ENCODE results near the gene KCNB1. TPM values are rescaled to one million over a fixed set of nuclear protein-coding genes. Genes with fewer than 3 reads are reported as not detected.

Gene KCNB1
- total RNA-seq, 1 donor from 2014 or later: 2.1 TPM

- Histone ChIP-seq H3K9me3 (ENCODE audit: control insufficient read depth in 3 of 3, low read length in 3 of 3) (peaks cover 0 to 2% (median 0%) of the 10 kb centered on the region in 3 donors), H3K4me3 (ENCODE audit: low read length in 3 of 3) (no peak overlapping the region), H3K36me3 (ENCODE audit: control insufficient read depth in 3 of 3, insufficient read depth in 3 of 3, low read length in 3 of 3) (peaks cover 0 to 5% (median 0%) of the 10 kb centered on the region in 3 donors), H3K27me3 (ENCODE audit: control insufficient read depth in 3 of 3, insufficient read depth in 3 of 3, low read length in 3 of 3) (no peaks in the 10 kb centered on the region), H3K27ac (ENCODE audit: low read depth, low read length) (no peak overlapping the region), H3K4me1 (ENCODE audit: control insufficient read depth in 3 of 3, insufficient read depth in 3 of 3, low read length in 3 of 3) (peaks cover 0 to 21% (median 14%) of the 10 kb centered on the region in 3 donors), H3K9ac (ENCODE audit: low read depth in 1 of 3, low read length in 3 of 3) (no peak overlapping the region)
Measured at GRCh38 chr20:49516916-49517804, 34.7 kb upstream of the KCNB1 start.

- peaks cover 6 to 19% (median 12%) of the 10 kb centered on the region in 3 donors for H3K4me1 ChIP-seq (ENCODE audit: control insufficient read depth in 3 of 3, insufficient read depth in 3 of 3, low read length in 3 of 3)
- H3K9me3 ChIP-seq (ENCODE audit: control insufficient read depth in 3 of 3, low read length in 3 of 3): no peaks in the 10 kb centered on the region
- H3K9ac ChIP-seq (ENCODE audit: low read depth in 1 of 3, low read length in 3 of 3): no peak overlapping the region
- H3K27ac ChIP-seq (ENCODE audit: low read depth, low read length): no peak overlapping the region
- H3K36me3 ChIP-seq (ENCODE audit: control insufficient read depth in 3 of 3, insufficient read depth in 3 of 3, low read length in 3 of 3): peaks cover 0 to 5% (median 0%) of the 10 kb centered on the region in 3 donors
- no peak overlapping the region for H3K4me3 ChIP-seq (ENCODE audit: low read length in 3 of 3)
- no peaks in the 10 kb centered on the region for H3K27me3 ChIP-seq (ENCODE audit: control insufficient read depth in 3 of 3, insufficient read depth in 3 of 3, low read length in 3 of 3)
Measured at GRCh38 chr20:49515586-49515985, 33.1 kb upstream of the KCNB1 start.

- H3K4me3 ChIP-seq (ENCODE audit: low read length in 3 of 3): no peak overlapping the region
- H3K4me1 ChIP-seq (ENCODE audit: control insufficient read depth in 3 of 3, insufficient read depth in 3 of 3, low read length in 3 of 3): peaks cover 15 to 36% (median 27%) of the 10 kb centered on the region in 3 donors
- no peak overlapping the region for H3K27ac ChIP-seq (ENCODE audit: low read depth, low read length)
- H3K27me3 ChIP-seq (ENCODE audit: control insufficient read depth in 3 of 3, insufficient read depth in 3 of 3, low read length in 3 of 3): no peaks in the 10 kb centered on the region
- H3K9me3 ChIP-seq (ENCODE audit: control insufficient read depth in 3 of 3, low read length in 3 of 3): no peaks in the 10 kb centered on the region
- H3K9ac ChIP-seq (ENCODE audit: low read depth in 1 of 3, low read length in 3 of 3): no peak overlapping the region
- peaks cover 0 to 3% (median 0%) of the 10 kb centered on the region in 3 donors for H3K36me3 ChIP-seq (ENCODE audit: control insufficient read depth in 3 of 3, insufficient read depth in 3 of 3, low read length in 3 of 3)
Measured at GRCh38 chr20:49513517-49513916, 31.0 kb upstream of the KCNB1 start.

DNA sequence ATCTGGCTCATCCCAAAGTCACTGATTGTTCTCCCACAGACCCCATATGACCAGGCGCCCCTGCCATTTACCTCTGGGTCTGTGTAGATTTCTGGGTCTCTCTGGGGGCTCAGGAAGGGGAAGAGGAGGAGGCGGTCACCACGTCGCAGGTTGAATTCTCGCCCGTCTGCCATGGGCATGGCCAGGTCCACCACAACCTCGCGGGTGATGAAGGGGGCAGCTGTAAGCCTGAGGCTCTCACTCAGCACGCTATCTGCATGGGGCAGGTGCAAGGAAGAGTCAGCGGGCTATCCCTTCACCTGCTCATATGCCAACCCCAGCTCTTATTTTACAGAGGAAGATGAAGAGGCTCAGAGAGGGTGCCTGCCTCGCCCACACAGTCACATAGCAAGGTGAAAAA lies 30.5 kb upstream of the KCNB1 start:
- Histone ChIP-seq H3K27me3 (ENCODE audit: control insufficient read depth in 3 of 3, insufficient read depth in 3 of 3, low read length in 3 of 3) (no peaks in the 10 kb centered on the region), H3K4me1 (ENCODE audit: control insufficient read depth in 3 of 3, insufficient read depth in 3 of 3, low read length in 3 of 3) (peaks cover 18 to 42% (median 32%) of the 10 kb centered on the region in 3 donors), H3K4me3 (ENCODE audit: low read length in 3 of 3) (no peak overlapping the region), H3K9me3 (ENCODE audit: control insufficient read depth in 3 of 3, low read length in 3 of 3) (no peaks in the 10 kb centered on the region), H3K36me3 (ENCODE audit: control insufficient read depth in 3 of 3, insufficient read depth in 3 of 3, low read length in 3 of 3) (peaks cover 0 to 3% (median 0%) of the 10 kb centered on the region in 3 donors), H3K27ac (ENCODE audit: low read depth, low read length) (no peak overlapping the region), H3K9ac (ENCODE audit: low read depth in 1 of 3, low read length in 3 of 3) (no peak overlapping the region)

- Histone ChIP-seq H3K9ac (ENCODE audit: low read depth in 1 of 3, low read length in 3 of 3) (no peak overlapping the region), H3K27ac (ENCODE audit: low read depth, low read length) (no peak overlapping the region), H3K9me3 (ENCODE audit: control insufficient read depth in 3 of 3, low read length in 3 of 3) (no peaks in the 10 kb centered on the region), H3K27me3 (ENCODE audit: control insufficient read depth in 3 of 3, insufficient read depth in 3 of 3, low read length in 3 of 3) (no peaks in the 10 kb centered on the region), H3K36me3 (ENCODE audit: control insufficient read depth in 3 of 3, insufficient read depth in 3 of 3, low read length in 3 of 3) (peaks cover 0 to 3% (median 0%) of the 10 kb centered on the region in 3 donors), H3K4me1 (ENCODE audit: control insufficient read depth in 3 of 3, insufficient read depth in 3 of 3, low read length in 3 of 3) (peaks cover 22 to 42% (median 28%) of the 10 kb centered on the region in 3 donors), H3K4me3 (ENCODE audit: low read length in 3 of 3) (no peak overlapping the region)
Measured at GRCh38 chr20:49511788-49512525, 29.5 kb upstream of the KCNB1 start.

DNA sequence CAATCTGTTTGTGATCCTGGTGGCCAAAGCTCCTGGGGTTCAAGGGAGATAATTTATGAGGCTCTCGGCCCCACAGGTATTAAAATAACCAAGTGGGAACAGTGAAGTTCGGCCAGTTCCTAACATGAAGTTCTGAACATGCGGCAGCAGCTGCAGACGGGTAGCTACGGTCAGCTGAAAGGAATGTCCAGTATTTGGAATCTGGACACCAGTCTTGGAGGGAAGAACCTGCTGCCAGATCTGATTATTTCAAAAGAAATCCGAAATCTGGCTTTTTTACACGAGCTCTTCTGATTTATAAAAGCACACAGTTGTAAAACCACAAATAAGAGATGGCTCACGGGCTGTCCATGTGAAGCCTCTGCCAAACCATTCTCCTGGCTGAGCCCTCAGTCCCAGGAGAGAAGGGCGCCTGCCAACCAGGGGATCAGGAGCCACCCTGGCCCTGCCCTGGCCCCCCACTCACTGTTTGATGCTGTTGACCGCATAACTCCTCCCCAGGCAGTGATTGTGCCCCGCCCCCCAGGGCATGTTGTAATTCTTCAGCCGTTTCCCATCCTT lies 28.2 kb upstream of the KCNB1 start:
- Histone ChIP-seq H3K27me3 (ENCODE audit: control insufficient read depth in 3 of 3, insufficient read depth in 3 of 3, low read length in 3 of 3) (no peaks in the 10 kb centered on the region), H3K4me1 (ENCODE audit: control insufficient read depth in 3 of 3, insufficient read depth in 3 of 3, low read length in 3 of 3) (peaks cover 22 to 41% (median 28%) of the 10 kb centered on the region in 3 donors), H3K4me3 (ENCODE audit: low read length in 3 of 3) (peak overlapping the region in 1 of 3 donors; percentile 17), H3K36me3 (ENCODE audit: control insufficient read depth in 3 of 3, insufficient read depth in 3 of 3, low read length in 3 of 3) (peaks cover 0 to 3% (median 0%) of the 10 kb centered on the region in 3 donors), H3K9me3 (ENCODE audit: control insufficient read depth in 3 of 3, low read length in 3 of 3) (no peaks in the 10 kb centered on the region), H3K27ac (ENCODE audit: low read depth, low read length) (peak overlapping the region; percentile 36), H3K9ac (ENCODE audit: low read depth in 1 of 3, low read length in 3 of 3) (peak overlapping the region in 2 of 3 donors; percentile 43 to 58)

GRCh38 chr20:49508435-49509199 lies 26.1 kb upstream of the KCNB1 start:
- Histone ChIP-seq H3K4me1 (ENCODE audit: control insufficient read depth in 3 of 3, insufficient read depth in 3 of 3, low read length in 3 of 3) (peaks cover 22 to 37% (median 28%) of the 10 kb centered on the region in 3 donors), H3K9me3 (ENCODE audit: control insufficient read depth in 3 of 3, low read length in 3 of 3) (no peaks in the 10 kb centered on the region), H3K4me3 (ENCODE audit: low read length in 3 of 3) (peak overlapping the region; percentile 48 to 72 (median 64)), H3K9ac (ENCODE audit: low read depth in 1 of 3, low read length in 3 of 3) (peak overlapping the region in 2 of 3 donors; percentile 69 to 79), H3K27ac (ENCODE audit: low read depth, low read length) (no peak overlapping the region), H3K27me3 (ENCODE audit: control insufficient read depth in 3 of 3, insufficient read depth in 3 of 3, low read length in 3 of 3) (no peaks in the 10 kb centered on the region), H3K36me3 (ENCODE audit: control insufficient read depth in 3 of 3, insufficient read depth in 3 of 3, low read length in 3 of 3) (no peaks in the 10 kb centered on the region)

DNA sequence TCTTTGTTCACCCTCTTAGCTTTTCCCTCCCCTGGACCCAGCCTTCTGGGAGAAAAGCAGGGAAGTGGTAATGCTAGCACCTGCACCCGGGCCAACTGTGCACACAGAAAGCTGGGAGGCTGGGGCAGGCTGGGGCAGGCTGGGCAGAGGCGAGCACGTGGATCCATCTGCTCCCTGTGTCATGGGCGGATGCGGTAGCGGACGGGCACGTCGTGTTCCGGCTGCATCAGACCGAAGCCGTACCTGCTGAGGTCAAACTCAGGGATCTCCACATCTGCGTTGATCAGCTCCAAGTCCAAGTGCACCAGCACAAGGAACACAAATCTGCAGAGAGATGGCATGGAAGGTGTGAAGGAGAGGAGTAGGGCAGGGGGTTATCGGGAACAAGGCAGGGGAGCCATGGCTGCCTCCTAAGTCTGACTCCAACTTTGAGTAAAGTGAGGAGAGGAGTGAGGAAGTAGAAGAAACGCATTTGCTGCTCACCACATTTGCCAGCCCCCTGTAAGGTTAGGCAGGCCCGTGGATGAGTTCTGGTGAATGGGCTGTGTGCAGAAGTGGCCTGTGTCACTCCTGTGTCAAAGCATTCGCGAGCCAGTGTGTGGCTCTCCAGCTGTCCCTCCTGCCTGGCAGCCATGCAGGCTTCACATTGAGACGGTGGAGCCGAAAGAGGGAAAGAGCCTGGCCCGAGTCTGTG lies 25.4 kb upstream of the KCNB1 start:
- Histone ChIP-seq H3K36me3 (ENCODE audit: control insufficient read depth in 3 of 3, insufficient read depth in 3 of 3, low read length in 3 of 3) (no peaks in the 10 kb centered on the region), H3K9ac (ENCODE audit: low read depth in 1 of 3, low read length in 3 of 3) (peak overlapping the region in 2 of 3 donors; percentile 69 to 79), H3K4me3 (ENCODE audit: low read length in 3 of 3) (peak overlapping the region; percentile 48 to 72 (median 64)), H3K4me1 (ENCODE audit: control insufficient read depth in 3 of 3, insufficient read depth in 3 of 3, low read length in 3 of 3) (peaks cover 22 to 37% (median 28%) of the 10 kb centered on the region in 3 donors), H3K27ac (ENCODE audit: low read depth, low read length) (no peak overlapping the region), H3K27me3 (ENCODE audit: control insufficient read depth in 3 of 3, insufficient read depth in 3 of 3, low read length in 3 of 3) (no peaks in the 10 kb centered on the region), H3K9me3 (ENCODE audit: control insufficient read depth in 3 of 3, low read length in 3 of 3) (no peaks in the 10 kb centered on the region)

- H3K27me3 ChIP-seq (ENCODE audit: control insufficient read depth in 3 of 3, insufficient read depth in 3 of 3, low read length in 3 of 3): no peaks in the 10 kb centered on the region
- H3K4me1 ChIP-seq (ENCODE audit: control insufficient read depth in 3 of 3, insufficient read depth in 3 of 3, low read length in 3 of 3): peaks cover 15 to 32% (median 24%) of the 10 kb centered on the region in 3 donors
- H3K36me3 ChIP-seq (ENCODE audit: control insufficient read depth in 3 of 3, insufficient read depth in 3 of 3, low read length in 3 of 3): no peaks in the 10 kb centered on the region
- H3K9me3 ChIP-seq (ENCODE audit: control insufficient read depth in 3 of 3, low read length in 3 of 3): no peaks in the 10 kb centered on the region
- no peak overlapping the region for H3K9ac ChIP-seq (ENCODE audit: low read depth in 1 of 3, low read length in 3 of 3)
- no peak overlapping the region for H3K4me3 ChIP-seq (ENCODE audit: low read length in 3 of 3)
- no peak overlapping the region for H3K27ac ChIP-seq (ENCODE audit: low read depth, low read length)
Measured at GRCh38 chr20:49505518-49505917, 23.1 kb upstream of the KCNB1 start.

Measured in skeletal muscle tissue (tissue), 4 donors.